Loucy (cell line): ENCODE data around the gene XIRP2.

Experiments used
- H2AFZ ChIP-seq: fragments of 200-600 bp; sonication (generic); 2 replicates; pipeline ENCODE4 v1.6.0; 2016; ENCODE audit warnings: antibody characterized with exemption, mild to moderate bottlenecking, low read length, moderate library complexity
- H3F3A ChIP-seq: fragments of 200-600 bp; 2 replicates; pipeline ENCODE4 v1.6.0; 2016; ENCODE audit warnings: antibody characterized with exemption, low read depth, mild to moderate bottlenecking
- H3K27me3 ChIP-seq: fragments of 200-600 bp; sonication (generic); 2 replicates; pipeline ENCODE4 v1.6.1; 2014; ENCODE audit warnings: low read length, mild to moderate bottlenecking; ENCODE audit not compliant: insufficient read depth, poor library complexity, severe bottlenecking
- H3K36me3 ChIP-seq: fragments of 200-600 bp; sonication (generic); 2 replicates; pipeline ENCODE4 v1.6.1; 2016; ENCODE audit warnings: low read length; ENCODE audit not compliant: insufficient read depth
- H3K4me1 ChIP-seq: fragments of 200-600 bp; sonication (generic); 2 replicates; pipeline ENCODE4 v1.5.1; 2014; ENCODE audit warnings: low read length, mild to moderate bottlenecking; ENCODE audit not compliant: insufficient read depth, poor library complexity, severe bottlenecking
- H3K4me2 ChIP-seq: fragments of 200-600 bp; sonication (generic); 2 replicates; pipeline ENCODE4 v1.6.0; 2014; ENCODE audit warnings: antibody characterized with exemption, low read length, low read depth, mild to moderate bottlenecking; ENCODE audit not compliant: poor library complexity, severe bottlenecking
- H3K4me3 ChIP-seq: fragments of 200-600 bp; sonication (generic); 2 replicates; pipeline ENCODE4 v1.5.1; 2014; ENCODE audit warnings: low read length, mild to moderate bottlenecking, mixed read lengths; ENCODE audit not compliant: poor library complexity, severe bottlenecking
- H3K79me2 ChIP-seq: fragments of 200-600 bp; sonication (generic); 2 replicates; pipeline ENCODE4 v1.6.1; 2014; ENCODE audit warnings: low read length; ENCODE audit not compliant: insufficient read depth
- H3K9ac ChIP-seq: fragments of 200-600 bp; sonication (generic); 2 replicates; pipeline ENCODE4 v1.6.0; 2014; ENCODE audit warnings: mild to moderate bottlenecking, low read depth, low read length, moderate library complexity; ENCODE audit not compliant: poor library complexity, severe bottlenecking
- H3K9me2 ChIP-seq: fragments of 200-600 bp; sonication (generic); replicated peaks from 2 replicates; pipeline ENCODE4 v1.6.1; 2016; ENCODE audit warnings: low read depth, low read length, mixed read lengths
- H3K9me3 ChIP-seq: fragments of 200-600 bp; sonication (generic); 2 replicates; pipeline ENCODE4 v1.6.1; 2014; ENCODE audit warnings: mild to moderate bottlenecking, antibody characterized with exemption, low read length, low read depth; ENCODE audit not compliant: insufficient read depth
- H4K20me1 ChIP-seq: fragments of 200-600 bp; sonication (generic); 2 replicates; pipeline ENCODE4 v1.6.0; 2014; ENCODE audit warnings: antibody characterized with exemption, low read length, mild to moderate bottlenecking; ENCODE audit not compliant: insufficient read depth, poor library complexity, severe bottlenecking
- CTCF ChIP-seq: fragments of 200-600 bp; sonication (generic); conservative IDR thresholded peaks from 2 replicates; pipeline ENCODE4 v1.5.1; 2014; ENCODE audit warnings: mild to moderate bottlenecking, antibody characterized with exemption, low read length
- EZH2phosphoT487 ChIP-seq: fragments of 200-600 bp; IDR thresholded peaks from 2 replicates; pipeline ENCODE4 v1.6.1; 2018; ENCODE audit warnings: antibody characterized with exemption, mild to moderate bottlenecking, moderate library complexity, borderline replicate concordance

The XIRP2 gene

GRCh38 chr2:167209784-167210183, 321.5 kb downstream of the XIRP2 start:
- Histone ChIP-seq H3K9ac (no peak overlapping the region), H3K9me2 (no peaks in the 10 kb centered on the region), H2AFZ (no peak overlapping the region), H4K20me1 (no peaks in the 10 kb centered on the region), H3K9me3 (no peaks in the 10 kb centered on the region), H3K27me3 (no peaks in the 10 kb centered on the region), H3F3A (no peaks in the 10 kb centered on the region), H3K4me2 (no peak overlapping the region), H3K79me2 (no peaks in the 10 kb centered on the region), H3K4me3 (no peak overlapping the region), H3K36me3 (no peaks in the 10 kb centered on the region), H3K4me1 (no peaks in the 10 kb centered on the region)
- TF ChIP-seq CTCF (no peak), EZH2phosphoT487 (no peak)

- H3K9me2 ChIP-seq, result no peaks in the 10 kb centered on the region
- no peaks in the 10 kb centered on the region for H3K27me3 ChIP-seq
- TF ChIP-seq EZH2phosphoT487 (no peak), CTCF (peak; percentile 85)
- H3K36me3 ChIP-seq, result no peaks in the 10 kb centered on the region
- H3K4me2 ChIP-seq, result no peak overlapping the region
- no peak overlapping the region for H3K4me3 ChIP-seq
- no peaks in the 10 kb centered on the region for H3K9me3 ChIP-seq
- H3K9ac ChIP-seq, result no peak overlapping the region
- H3K79me2 ChIP-seq, result no peaks in the 10 kb centered on the region
- no peaks in the 10 kb centered on the region for H3F3A ChIP-seq
- no peaks in the 10 kb centered on the region for H3K4me1 ChIP-seq
- no peaks in the 10 kb centered on the region for H4K20me1 ChIP-seq
- H2AFZ ChIP-seq, result no peak overlapping the region
Measured at GRCh38 chr2:167212014-167212648, 323.9 kb downstream of the XIRP2 start.

GRCh38 chr2:167215595-167215994, 327.3 kb downstream of the XIRP2 start:
- Histone ChIP-seq H3K9me3 (no peaks in the 10 kb centered on the region), H3K9ac (no peak overlapping the region), H3F3A (no peaks in the 10 kb centered on the region)

More at GRCh38 chr2:167215595-167215994, 327.3 kb downstream of the XIRP2 start:
- no peaks in the 10 kb centered on the region for H3K36me3 ChIP-seq
- H2AFZ ChIP-seq, result no peak overlapping the region
- H3K4me3 ChIP-seq, result no peak overlapping the region
- TF ChIP-seq CTCF (no peak), EZH2phosphoT487 (no peak)
- H3K27me3 ChIP-seq, result no peaks in the 10 kb centered on the region
- H3K4me1 ChIP-seq, result no peaks in the 10 kb centered on the region
- H3K79me2 ChIP-seq, result no peaks in the 10 kb centered on the region
- no peaks in the 10 kb centered on the region for H3K9me2 ChIP-seq
- no peaks in the 10 kb centered on the region for H4K20me1 ChIP-seq
- no peak overlapping the region for H3K4me2 ChIP-seq
